Epithelial cell of prostate (primary cell): ENCODE results near the gene GMNC.
A peak's percentile ranks its signal among the peaks of the same experiment; 100 is the strongest.

Experiments
- DNase-seq: peaks from one replicate; pipeline ENCODE4 v3.0.0-alpha.2; 2011; ENCODE audit warnings: low read depth, low spot score
- H3K27ac ChIP-seq: fragments of 450-650 bp; 2 replicates; pipeline ENCODE4 v1.5.1; 2017; ENCODE audit warnings: mild to moderate bottlenecking

Gene GMNC

GRCh38 chr3:190854062-190854461, 8.4 kb downstream of the GMNC start:
- DNase-seq, result no peak

DNA sequence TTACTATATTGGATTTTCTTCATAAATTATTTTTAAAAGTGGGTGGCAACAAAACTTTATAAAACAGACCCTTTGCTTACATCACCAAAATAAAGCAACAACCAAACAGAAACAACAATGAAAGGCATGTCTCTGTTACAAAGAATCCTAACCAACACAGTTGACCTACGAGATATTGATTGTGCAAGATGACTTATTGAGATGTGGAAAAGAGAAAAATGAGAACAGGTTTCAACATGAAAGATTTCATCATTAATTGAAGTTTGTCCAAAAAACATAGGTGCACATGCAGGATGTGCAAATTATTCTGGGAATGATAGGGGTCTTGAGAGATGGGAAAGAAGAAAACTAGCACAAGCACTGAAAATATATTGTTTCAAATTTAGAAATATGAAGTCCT, 9.0 kb downstream of the GMNC start:
- no peak for DNase-seq
- H3K27ac ChIP-seq, result no peak overlapping the region

More at GRCh38 chr3:190854062-190854461, 8.4 kb downstream of the GMNC start:
- no peak overlapping the region for H3K27ac ChIP-seq

GRCh38 chr3:190849607-190850006, 12.9 kb downstream of the GMNC start:
- no peak for DNase-seq
- no peak overlapping the region for H3K27ac ChIP-seq

GRCh38 chr3:190848870-190849269, 13.6 kb downstream of the GMNC start:
- no peak for DNase-seq
- H3K27ac ChIP-seq, result no peak overlapping the region

DNA sequence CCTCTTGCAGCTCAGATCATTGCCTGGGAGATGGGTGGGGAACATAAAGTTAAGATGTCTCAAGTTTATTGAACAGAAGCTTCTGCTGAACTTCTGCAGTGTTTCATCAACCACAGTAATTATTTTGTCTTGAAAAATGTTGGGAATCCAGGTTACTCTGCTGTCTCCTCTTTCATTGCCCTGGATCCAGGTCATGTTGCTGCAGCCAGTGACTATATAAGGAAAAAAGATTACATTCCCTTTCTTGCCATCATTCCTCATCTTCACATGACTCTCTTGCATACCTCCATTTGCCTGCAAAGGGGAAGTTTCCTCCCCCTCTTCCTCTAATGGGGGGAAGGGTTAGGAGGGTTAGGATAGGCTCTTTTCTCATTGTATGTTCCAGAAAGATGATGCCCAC, 15.1 kb downstream of the GMNC start:
- no peak overlapping the region for H3K27ac ChIP-seq
- DNase-seq, result no peak

GRCh38 chr3:190840146-190840545, 22.3 kb downstream of the GMNC start:
- no peak overlapping the region for H3K27ac ChIP-seq
- no peak for DNase-seq

GRCh38 chr3:190831225-190831624, 31.3 kb downstream of the GMNC start:
- no peak overlapping the region for H3K27ac ChIP-seq
- no peak for DNase-seq

DNA sequence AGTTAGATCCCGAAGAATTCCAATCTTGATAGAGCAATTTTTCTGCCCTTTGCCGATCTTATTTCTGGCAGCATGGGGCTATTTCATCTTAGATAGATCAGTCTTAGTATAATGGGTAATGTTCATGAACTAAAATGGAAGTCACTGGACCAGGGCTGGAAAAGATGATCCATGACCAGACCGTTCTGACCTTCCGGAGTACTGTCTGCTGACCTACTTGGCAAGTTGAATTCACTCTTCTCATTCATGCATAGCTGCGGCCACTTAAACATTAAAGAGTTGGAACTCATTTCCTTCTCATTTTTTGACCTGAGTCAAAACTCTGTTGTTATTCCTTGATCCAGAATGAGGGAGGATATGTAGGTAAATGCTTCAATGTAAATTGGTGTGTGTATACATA, 32.5 kb downstream of the GMNC start:
- no peak for DNase-seq
- no peak overlapping the region for H3K27ac ChIP-seq

- no peak for DNase-seq
- H3K27ac ChIP-seq, result no peak overlapping the region
These were observed 36.5 kb downstream of the GMNC start for GRCh38 chr3:190826018-190826417.

DNA sequence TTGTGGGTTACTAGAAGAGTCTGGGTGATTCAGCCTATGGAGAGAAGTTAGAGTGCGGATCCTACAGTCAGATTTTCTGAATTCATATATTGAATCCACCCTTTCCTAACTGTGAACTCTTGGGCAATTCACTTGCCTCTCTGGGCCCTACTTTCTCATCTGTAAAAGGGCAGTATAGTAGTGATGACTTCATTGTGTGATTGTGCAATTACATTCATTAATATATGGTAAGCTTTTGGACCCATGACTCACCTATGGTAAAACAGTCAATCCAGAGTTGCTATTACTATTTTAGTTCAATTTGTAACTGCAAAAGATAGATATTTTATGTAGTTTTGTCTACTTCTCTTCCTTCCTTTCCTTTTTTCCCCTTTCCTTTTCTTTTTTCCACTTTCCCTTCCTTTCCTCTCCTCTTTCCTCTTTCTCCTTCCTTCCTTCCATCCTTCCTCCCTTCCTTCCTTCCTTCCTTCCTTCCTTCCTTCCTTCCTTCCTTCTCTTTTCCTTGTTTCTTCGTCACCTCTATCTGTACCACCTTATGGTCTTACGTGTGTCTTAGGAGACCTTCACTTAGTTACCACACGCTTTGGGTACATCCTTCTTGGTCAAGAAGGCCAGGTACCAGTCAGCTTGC, 37.0 kb downstream of the GMNC start:
- DNase-seq, result no peak

GRCh38 chr3:190811775-190812480, 50.6 kb downstream of the GMNC start:
- no peak for DNase-seq
- H3K27ac ChIP-seq, result no peak overlapping the region

More for the DNA sequence above, 37.0 kb downstream of the GMNC start:
- H3K27ac ChIP-seq, result no peak overlapping the region

DNA sequence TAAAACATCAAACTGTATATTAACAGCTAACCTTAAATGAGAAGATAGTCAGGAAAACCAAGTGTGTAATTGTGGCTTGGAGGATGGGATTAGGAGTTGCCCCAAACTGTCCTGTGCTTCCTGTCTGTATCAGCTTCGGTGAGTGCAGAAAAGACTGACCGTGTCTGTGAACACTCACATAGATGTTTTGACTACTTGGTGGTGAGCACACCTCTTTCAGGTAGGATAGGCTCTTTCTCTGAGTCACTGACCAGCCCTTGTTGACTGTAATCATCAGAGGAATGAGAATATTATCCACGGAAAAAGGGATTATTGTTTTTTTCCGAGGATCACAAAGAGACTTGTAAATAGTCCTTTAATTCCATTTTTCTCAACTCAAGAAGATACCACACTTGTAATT, 51.5 kb downstream of the GMNC start:
- DNase-seq, result peak; percentile 45
- peak overlapping the region; percentile 33 for H3K27ac ChIP-seq

DNA sequence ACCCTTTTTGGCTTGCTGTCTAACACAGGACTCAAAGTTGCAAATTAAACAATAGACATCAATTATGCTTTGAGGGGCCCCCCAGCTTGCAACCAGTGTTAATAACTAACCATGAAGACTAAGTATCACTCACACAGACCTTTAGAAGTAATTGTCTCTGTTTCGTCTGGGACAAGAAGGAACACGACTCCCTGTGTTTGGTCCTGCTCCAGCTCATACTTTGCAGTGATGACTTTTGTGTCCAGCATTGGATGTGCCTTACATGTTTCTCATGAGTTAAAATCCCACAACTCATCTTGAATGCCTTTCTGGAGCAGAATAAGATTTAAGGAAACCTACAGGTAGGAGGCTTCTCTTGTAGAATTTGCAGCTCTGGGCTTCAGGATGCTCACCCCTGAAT, 53.1 kb downstream of the GMNC start:
- H3K27ac ChIP-seq, result peak overlapping the region; percentile 20
- no peak for DNase-seq

DNA sequence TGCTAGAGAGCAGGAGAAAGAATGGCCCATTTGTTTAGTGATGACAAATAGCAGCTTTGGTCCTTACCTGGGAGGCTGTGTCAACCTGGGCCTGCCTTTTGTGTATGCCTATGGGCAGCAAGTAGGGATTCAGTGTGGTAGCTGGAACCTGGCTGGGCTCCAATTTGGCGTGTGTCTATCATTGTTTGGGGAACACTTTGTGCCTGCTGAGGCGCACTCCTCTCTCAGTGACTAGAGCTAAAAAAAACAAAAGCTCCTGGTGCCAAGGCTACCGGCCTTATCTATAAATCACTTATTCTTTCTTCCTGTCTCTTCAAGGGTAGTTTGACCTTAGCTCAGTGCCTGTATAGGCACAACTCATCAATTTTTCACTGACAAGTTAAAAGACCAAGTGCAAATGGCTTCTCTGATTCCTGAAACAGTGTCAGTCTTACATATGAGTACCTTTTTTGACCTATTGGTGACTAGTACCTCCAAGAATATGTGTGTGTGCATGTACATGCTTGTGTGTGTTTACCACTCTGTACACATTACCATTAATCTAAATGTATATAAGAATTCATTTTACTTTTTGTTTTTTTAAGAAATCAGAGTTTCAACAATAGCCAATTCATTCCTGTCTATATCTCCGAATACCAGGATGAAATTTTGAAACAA, 54.6 kb downstream of the GMNC start:
- peak overlapping the region; percentile 60 for H3K27ac ChIP-seq
- DNase-seq, result no peak
